ENCODE data around the gene SYCP2L. TPM values are rescaled to one million over a fixed set of nuclear protein-coding genes. Genes with fewer than 3 reads are reported as not detected.
"Not testable (repeated sequence)": the region's sequence is repeated elsewhere in the genome, so short reads cannot be mapped to it uniquely, and the experiment has no call there.

SYCP2L gene
- total RNA-seq, 2 experiments from 2014 or later, result 0.32 TPM; not detected in 1

DNA sequence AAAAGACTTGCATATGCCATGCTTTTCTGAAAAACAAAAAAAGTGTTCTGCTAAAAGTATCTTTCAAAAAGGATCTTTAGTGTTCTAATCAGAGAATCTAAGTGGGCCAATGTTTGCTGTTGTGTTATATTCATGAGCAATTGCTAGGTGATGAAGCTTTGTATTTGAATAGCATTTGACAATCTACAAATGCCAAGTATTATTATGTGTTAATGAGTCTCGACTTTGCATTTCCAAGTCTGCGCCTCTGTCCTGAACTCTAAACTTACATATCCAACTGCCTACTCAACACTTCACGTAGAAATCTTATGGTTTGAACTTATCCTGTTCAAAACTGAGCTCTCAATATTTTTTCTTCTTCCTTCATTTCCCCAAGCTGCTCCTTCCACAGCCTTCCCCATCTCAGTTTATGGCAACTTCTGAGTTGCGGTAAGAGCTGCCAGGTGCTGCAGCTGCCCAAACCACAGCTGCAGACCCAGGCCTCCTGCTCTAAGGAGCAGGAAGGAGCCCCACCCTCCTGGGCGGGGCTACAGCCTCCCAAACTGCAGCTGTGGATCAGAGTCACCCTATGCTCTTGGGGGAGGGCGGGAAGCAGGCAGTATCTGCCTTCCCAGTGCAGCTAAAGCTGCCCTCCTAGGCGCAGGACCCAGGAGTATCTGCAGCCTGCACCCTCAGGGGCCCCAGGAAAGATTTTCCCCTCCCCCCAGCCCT lies 31.8 kb upstream of the SYCP2L start:
- Mint-ChIP-seq H3K9me3 (peaks cover 15% of the 10 kb centered on the region), H3K4me1 (ENCODE audit: low read depth) (no peaks in the 10 kb centered on the region), H3K4me3 (no peak overlapping the region), H3K27ac (no peak overlapping the region), H3K36me3 (ENCODE audit: low read depth) (peaks cover 9% of the 10 kb centered on the region), H3K27me3 (peaks cover 2% of the 10 kb centered on the region)
- ATAC-seq (no peak), DNase-seq (no peak)
- TF ChIP-seq, protein P1, sequence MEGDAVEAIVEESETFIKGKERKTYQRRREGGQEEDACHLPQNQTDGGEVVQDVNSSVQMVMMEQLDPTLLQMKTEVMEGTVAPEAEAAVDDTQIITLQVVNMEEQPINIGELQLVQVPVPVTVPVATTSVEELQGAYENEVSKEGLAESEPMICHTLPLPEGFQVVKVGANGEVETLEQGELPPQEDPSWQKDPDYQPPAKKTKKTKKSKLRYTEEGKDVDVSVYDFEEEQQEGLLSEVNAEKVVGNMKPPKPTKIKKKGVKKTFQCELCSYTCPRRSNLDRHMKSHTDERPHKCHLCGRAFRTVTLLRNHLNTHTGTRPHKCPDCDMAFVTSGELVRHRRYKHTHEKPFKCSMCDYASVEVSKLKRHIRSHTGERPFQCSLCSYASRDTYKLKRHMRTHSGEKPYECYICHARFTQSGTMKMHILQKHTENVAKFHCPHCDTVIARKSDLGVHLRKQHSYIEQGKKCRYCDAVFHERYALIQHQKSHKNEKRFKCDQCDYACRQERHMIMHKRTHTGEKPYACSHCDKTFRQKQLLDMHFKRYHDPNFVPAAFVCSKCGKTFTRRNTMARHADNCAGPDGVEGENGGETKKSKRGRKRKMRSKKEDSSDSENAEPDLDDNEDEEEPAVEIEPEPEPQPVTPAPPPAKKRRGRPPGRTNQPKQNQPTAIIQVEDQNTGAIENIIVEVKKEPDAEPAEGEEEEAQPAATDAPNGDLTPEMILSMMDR (IDR thresholded peaks at IDR 0.05), result no peak
- intact Hi-C loops (cut with micrococcal nuclease), result no loop called here
- CTCF ChIA-PET, result interaction anchor here (0.7 kb wide), 1 partner anchor 20 kb away, joined by 3 read pairs; no protein-coding TSS in a partner anchor
- POLR2A ChIA-PET, result no interaction called here

DNA sequence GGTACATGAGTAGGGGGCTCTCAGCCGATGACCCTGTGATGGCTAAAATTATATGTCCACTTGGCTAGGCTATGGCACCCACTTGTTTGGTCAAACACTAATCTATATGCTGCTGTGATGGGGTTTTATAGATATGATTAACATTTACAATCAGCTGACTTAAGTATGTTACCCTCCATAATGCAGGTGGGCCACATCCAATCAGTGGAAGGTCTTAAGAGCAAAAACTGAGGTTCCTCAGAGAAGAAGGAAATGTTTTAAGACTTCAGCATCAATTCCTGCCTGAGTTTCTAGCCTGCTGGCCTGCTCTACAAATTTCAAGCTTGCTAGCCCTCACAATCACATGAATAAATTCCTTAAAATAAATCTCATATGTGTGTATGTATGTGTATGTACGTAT lies 29.6 kb upstream of the SYCP2L start:
- Mint-ChIP-seq H3K9me3 (peaks cover 15% of the 10 kb centered on the region), H3K4me3 (no peak overlapping the region), H3K27ac (no peak overlapping the region), H3K4me1 (ENCODE audit: low read depth) (no peaks in the 10 kb centered on the region), H3K36me3 (ENCODE audit: low read depth) (peaks cover 9% of the 10 kb centered on the region), H3K27me3 (peaks cover 2% of the 10 kb centered on the region)
- DNase-seq, result no peak
- intact Hi-C loops (cut with micrococcal nuclease), result no loop called here
- CTCF ChIA-PET, result interaction anchor here (1.4 kb wide), 1 partner anchor 10 kb away, joined by 3 read pairs; no protein-coding TSS in a partner anchor
- ATAC-seq, result no peak
- POLR2A ChIA-PET, result no interaction called here
- TF ChIP-seq, protein P1 (IDR thresholded peaks at IDR 0.05), result no peak

DNA sequence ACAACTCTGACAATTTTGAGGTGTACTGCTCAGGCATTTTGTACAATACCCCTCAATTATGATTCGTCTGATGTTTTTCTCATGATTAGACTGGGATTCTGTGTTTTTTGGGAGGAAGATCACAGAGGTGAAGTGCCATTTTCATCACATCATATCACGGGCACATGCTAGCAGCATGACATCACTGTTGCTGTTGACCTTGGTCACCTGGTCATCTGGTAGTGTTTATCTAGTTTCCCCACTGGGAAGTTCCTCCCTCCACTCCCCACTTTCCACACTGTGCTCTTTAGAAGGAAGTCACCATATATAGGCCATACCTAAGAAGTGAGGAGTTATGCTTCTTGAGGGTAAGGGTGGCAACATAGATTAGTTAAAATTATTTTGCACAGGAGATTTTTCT lies 25.8 kb upstream of the SYCP2L start:
- H3K4me1 Mint-ChIP-seq (ENCODE audit: low read depth), result no peaks in the 10 kb centered on the region
- ChIA-PET POLR2A (no interaction called here), CTCF (no interaction called here)
- H3K4me3 Mint-ChIP-seq, result no peak overlapping the region
- intact Hi-C loops (cut with micrococcal nuclease), result no loop called here
- H3K36me3 Mint-ChIP-seq (ENCODE audit: low read depth), result no peaks in the 10 kb centered on the region
- peaks cover 2% of the 10 kb centered on the region for H3K27me3 Mint-ChIP-seq
- H3K27ac Mint-ChIP-seq, result no peak overlapping the region
- ATAC-seq (no peak), DNase-seq (no peak)
- no peaks in the 10 kb centered on the region for H3K9me3 Mint-ChIP-seq
- TF ChIP-seq, protein P1 (IDR thresholded peaks at IDR 0.05), result no peak

DNA sequence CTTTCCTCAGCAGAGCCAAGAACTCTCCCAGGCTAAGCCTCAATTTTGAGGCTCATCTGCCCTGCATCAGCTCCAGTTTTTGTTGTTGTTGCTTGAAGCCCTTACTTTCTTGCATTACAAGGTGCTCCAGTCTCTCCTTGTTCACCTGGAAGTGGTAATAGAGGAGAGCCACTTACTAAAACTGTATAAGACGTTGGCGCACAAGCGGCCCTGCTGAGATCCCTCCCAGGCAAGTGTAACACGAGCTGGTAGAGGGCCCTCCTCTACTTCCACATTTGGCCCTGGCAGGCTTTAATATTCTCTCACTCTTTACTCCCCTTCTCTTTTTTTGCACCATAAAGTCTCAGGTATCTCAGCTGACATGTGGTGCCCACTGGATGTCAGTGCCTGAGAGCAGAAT lies 24.5 kb upstream of the SYCP2L start:
- no peaks in the 10 kb centered on the region for H3K27me3 Mint-ChIP-seq
- ChIA-PET POLR2A (interaction anchor here (0.6 kb wide), 1 partner anchor 1793 kb away, joined by 3 read pairs; no protein-coding TSS in a partner anchor), CTCF (no interaction called here)
- ATAC-seq, result no peak
- no peak overlapping the region for H3K27ac Mint-ChIP-seq
- intact Hi-C loops (cut with micrococcal nuclease), result no loop called here
- no peaks in the 10 kb centered on the region for H3K9me3 Mint-ChIP-seq
- no peak for DNase-seq
- H3K4me1 Mint-ChIP-seq (ENCODE audit: low read depth), result no peaks in the 10 kb centered on the region
- TF ChIP-seq, protein P1 (IDR thresholded peaks at IDR 0.05), result no peak
- H3K4me3 Mint-ChIP-seq, result no peak overlapping the region
- no peaks in the 10 kb centered on the region for H3K36me3 Mint-ChIP-seq (ENCODE audit: low read depth)

DNA sequence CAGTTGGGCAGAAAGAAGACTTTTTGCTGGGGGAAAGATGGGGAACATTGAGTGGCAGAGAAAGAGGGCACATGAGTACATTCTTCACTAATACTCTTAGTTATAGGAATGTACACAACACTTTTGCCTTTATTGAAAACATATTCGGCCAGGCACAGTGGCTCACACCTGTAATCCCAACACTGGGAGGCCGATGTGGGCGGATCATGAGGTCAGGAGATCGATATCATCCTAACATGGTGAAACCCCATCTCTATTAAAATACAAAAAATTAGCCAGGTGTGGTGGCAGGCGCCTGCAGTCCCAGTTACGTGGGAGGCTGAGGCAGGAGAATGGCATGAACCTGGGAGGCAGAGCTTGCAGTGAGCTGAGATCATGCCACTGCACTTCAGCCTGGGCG lies 23.8 kb upstream of the SYCP2L start:
- H3K4me3 Mint-ChIP-seq; H3K4me1 Mint-ChIP-seq (ENCODE audit: low read depth); H3K27ac Mint-ChIP-seq; H3K27me3 Mint-ChIP-seq; CTCF ChIA-PET; DNase-seq; H3K9me3 Mint-ChIP-seq; H3K36me3 Mint-ChIP-seq (ENCODE audit: low read depth); intact Hi-C loops (cut with micrococcal nuclease); ATAC-seq: not testable (repeated sequence)
- POLR2A ChIA-PET, result interaction anchor here (0.6 kb wide), 1 partner anchor 1794 kb away, joined by 3 read pairs; no protein-coding TSS in a partner anchor

DNA sequence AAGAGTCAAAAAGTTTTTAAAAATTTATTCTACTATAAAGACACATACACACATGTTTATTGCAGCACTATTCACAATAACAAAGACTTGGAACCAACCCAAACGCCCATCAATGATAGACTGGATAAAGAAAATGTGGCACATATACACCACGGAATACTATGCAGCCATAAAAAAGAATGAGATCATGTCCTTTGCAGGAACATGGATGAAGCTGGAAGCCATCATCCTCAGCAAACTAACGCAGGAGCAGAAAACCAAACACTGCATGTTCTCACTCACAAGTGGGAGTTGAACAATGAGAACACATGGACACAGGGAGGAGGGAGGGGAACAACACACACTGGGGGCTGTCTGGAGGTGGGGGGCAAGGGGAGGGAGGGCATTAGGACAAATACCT lies 20.1 kb upstream of the SYCP2L start:
- H3K4me3 Mint-ChIP-seq, H3K27ac Mint-ChIP-seq, POLR2A ChIA-PET: not testable (repeated sequence)

More for the DNA sequence above, 20.1 kb upstream of the SYCP2L start:
- CTCF ChIA-PET; H3K9me3 Mint-ChIP-seq; DNase-seq; H3K36me3 Mint-ChIP-seq (ENCODE audit: low read depth); H3K4me1 Mint-ChIP-seq (ENCODE audit: low read depth); ATAC-seq; H3K27me3 Mint-ChIP-seq; intact Hi-C loops (cut with micrococcal nuclease): not testable (repeated sequence)

Data from activated CD8-positive, alpha-beta T cell treated with anti-CD3 and anti-CD28 coated beads for 36 hours (primary cell).